ENCODE measurements around the gene TAS2R20.

- TF ChIP-seq, protein P1, sequence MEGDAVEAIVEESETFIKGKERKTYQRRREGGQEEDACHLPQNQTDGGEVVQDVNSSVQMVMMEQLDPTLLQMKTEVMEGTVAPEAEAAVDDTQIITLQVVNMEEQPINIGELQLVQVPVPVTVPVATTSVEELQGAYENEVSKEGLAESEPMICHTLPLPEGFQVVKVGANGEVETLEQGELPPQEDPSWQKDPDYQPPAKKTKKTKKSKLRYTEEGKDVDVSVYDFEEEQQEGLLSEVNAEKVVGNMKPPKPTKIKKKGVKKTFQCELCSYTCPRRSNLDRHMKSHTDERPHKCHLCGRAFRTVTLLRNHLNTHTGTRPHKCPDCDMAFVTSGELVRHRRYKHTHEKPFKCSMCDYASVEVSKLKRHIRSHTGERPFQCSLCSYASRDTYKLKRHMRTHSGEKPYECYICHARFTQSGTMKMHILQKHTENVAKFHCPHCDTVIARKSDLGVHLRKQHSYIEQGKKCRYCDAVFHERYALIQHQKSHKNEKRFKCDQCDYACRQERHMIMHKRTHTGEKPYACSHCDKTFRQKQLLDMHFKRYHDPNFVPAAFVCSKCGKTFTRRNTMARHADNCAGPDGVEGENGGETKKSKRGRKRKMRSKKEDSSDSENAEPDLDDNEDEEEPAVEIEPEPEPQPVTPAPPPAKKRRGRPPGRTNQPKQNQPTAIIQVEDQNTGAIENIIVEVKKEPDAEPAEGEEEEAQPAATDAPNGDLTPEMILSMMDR (IDR thresholded peaks at IDR 0.05; ENCODE audit: extremely low read depth in 1 of 2, insufficient read depth in 1 of 2, low read depth in 1 of 2, low read length in 2 of 2) = no peak
- TF ChIP-seq MAX (IDR thresholded peaks at IDR 0.05; ENCODE audit: insufficient read depth, insufficient read length) = no peak
- no peak for TF ChIP-seq POLR2A (IDR thresholded peaks at IDR 0.05; ENCODE audit: low read depth, low read length)
- no peak for TF ChIP-seq POLR2AphosphoS5 (IDR thresholded peaks at IDR 0.05; ENCODE audit: insufficient read depth, low read depth, low read length)
- no peak for TF ChIP-seq EZH2 (IDR thresholded peaks at IDR 0.05; ENCODE audit: borderline replicate concordance, low read depth, low read length, severe bottlenecking)
- no peak for TF ChIP-seq JUN (IDR thresholded peaks at IDR 0.05; ENCODE audit: borderline replicate concordance, insufficient read depth, insufficient read length, low read depth)
- TF ChIP-seq FOS (IDR thresholded peaks at IDR 0.05; ENCODE audit: borderline replicate concordance, insufficient read depth, low read length) = no peak
- TF ChIP-seq MYC (IDR thresholded peaks at IDR 0.05; ENCODE audit: low read depth, low read length) = no peak
These were observed 25.3 kb upstream of the TAS2R20 start for GRCh38 chr12:11023387-11023786.

All from endothelial cell of umbilical vein (primary cell).